Tibial artery (tissue), 4 donors: ENCODE results near the gene KCNS1.

Experiments used
- DNase-seq, 2 donors: peaks; one replicate each; pipeline ENCODE4 v3.0.0-alpha.2; 2019
- H3K27ac ChIP-seq, 2 donors: fragments of 200-600 bp; sonication (generic) in 1 of 2; 1 replicate in 1 of 2; 2 replicates in 1 of 2; pipeline ENCODE4 v1.5.1; 2018 to 2019; ENCODE audit warnings: mild to moderate bottlenecking in 1 of 2
- H3K27me3 ChIP-seq, 2 donors: fragments of 200-600 bp; sonication (generic) in 1 of 2; one replicate each; pipeline versions ENCODE4 v1.5.1 to v1.6.0; 2016 to 2019
- H3K36me3 ChIP-seq, 3 donors: fragments of 200-600 bp; sonication (generic) in 2 of 3; one replicate each; pipeline ENCODE4 v1.5.1; 2016 to 2019; ENCODE audit warnings: mild to moderate bottlenecking in 2 of 3
- H3K4me1 ChIP-seq, 4 donors: fragments of 200-600 bp; sonication (generic) in 2 of 4; 1 replicate in 3 of 4; 2 replicates in 1 of 4; pipeline ENCODE4 v1.5.1; 2016 to 2019
- H3K4me3 ChIP-seq, 2 donors: fragments of 200-600 bp; sonication (generic) in 1 of 2; 1 replicate in 1 of 2; 2 replicates in 1 of 2; pipeline ENCODE4 v1.5.1; 2018 to 2019; ENCODE audit warnings: mild to moderate bottlenecking in 2 of 2
- H3K9me3 ChIP-seq, 3 donors: fragments of 200-600 bp; sonication (generic) in 1 of 3; one replicate each; pipeline ENCODE4 v1.5.1; 2016 to 2019
- intact Hi-C: fragments of 100-400 bp; cut with DNase I; formaldehyde crosslinking; loops from one replicate; pipeline ENCODE4 v1.15.0; 2023; ENCODE audit warnings: low total_unique reads
- TF ChIP-seq, protein P1 (sequence below), 2 experiments: fragments of 200-600 bp in 1 of 2; fragments of 450-650 bp in 1 of 2; IDR thresholded peaks; one replicate each; pipeline ENCODE4 v1.5.1; 2017 to 2019; ENCODE audit warnings: antibody characterized with exemption in 2 of 2, mild to moderate bottlenecking in 1 of 2, moderate library complexity in 1 of 2

KCNS1 gene

DNA sequence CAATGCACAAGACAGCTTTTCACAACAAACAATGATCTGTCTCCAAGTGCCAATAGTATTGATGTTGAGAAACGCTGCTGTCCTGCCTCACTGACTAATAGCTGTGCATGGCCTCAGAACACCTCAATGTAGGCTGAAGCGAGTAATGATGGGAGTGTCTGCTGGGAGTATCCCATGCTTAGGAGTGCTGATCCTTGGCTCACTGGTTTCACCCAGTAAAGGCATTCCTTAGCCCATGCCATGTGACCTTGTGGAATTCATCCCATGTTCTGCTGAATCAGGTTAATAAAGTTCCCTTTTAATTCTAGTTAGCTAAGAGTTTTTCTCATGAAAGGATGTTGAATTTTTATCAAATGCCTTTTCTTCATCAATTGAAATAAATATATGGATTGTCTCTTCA lies 27.2 kb upstream of the KCNS1 start:
- peaks cover 0 to 6% of the 10 kb centered on the region in 2 donors for H3K27me3 ChIP-seq
- H3K4me1 ChIP-seq = no peaks in the 10 kb centered on the region
- intact Hi-C loops = no loop called here
- no peaks in the 10 kb centered on the region for H3K36me3 ChIP-seq
- H3K27ac ChIP-seq = no peak overlapping the region
- H3K9me3 ChIP-seq = no peaks in the 10 kb centered on the region
- TF ChIP-seq, protein P1, sequence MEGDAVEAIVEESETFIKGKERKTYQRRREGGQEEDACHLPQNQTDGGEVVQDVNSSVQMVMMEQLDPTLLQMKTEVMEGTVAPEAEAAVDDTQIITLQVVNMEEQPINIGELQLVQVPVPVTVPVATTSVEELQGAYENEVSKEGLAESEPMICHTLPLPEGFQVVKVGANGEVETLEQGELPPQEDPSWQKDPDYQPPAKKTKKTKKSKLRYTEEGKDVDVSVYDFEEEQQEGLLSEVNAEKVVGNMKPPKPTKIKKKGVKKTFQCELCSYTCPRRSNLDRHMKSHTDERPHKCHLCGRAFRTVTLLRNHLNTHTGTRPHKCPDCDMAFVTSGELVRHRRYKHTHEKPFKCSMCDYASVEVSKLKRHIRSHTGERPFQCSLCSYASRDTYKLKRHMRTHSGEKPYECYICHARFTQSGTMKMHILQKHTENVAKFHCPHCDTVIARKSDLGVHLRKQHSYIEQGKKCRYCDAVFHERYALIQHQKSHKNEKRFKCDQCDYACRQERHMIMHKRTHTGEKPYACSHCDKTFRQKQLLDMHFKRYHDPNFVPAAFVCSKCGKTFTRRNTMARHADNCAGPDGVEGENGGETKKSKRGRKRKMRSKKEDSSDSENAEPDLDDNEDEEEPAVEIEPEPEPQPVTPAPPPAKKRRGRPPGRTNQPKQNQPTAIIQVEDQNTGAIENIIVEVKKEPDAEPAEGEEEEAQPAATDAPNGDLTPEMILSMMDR (IDR thresholded peaks at IDR 0.05) = no peak
- H3K4me3 ChIP-seq = no peak overlapping the region
- DNase-seq = no peak

DNA sequence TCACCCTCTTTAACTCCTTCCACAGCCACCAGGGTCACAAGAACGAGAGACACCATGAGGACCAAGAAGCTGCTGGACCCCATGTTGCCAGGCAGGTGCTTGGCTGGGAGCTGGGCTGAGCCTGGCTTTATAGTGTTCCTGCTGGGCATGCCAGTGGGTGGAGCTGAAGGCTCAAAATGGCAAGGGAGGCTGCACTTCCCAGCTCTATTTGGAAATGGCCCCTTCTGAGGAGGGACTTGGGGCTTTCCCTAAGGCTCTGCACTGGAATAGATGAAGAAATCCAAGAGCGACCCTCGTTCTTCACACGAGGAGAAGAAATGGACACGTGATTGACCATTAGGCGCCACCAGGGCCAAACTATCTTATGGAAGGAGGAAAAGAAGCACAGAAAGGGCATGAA lies 23.4 kb upstream of the KCNS1 start, which contains the start of gene WFDC12:
WFDC12 (minus strand) TSS at position 101 of the 400 bp plus-strand sequence; CDS start at position 83, 18 bp downstream.
- Histone ChIP-seq H3K27me3 (peaks cover 0 to 14% of the 10 kb centered on the region in 2 donors), H3K9me3 (no peaks in the 10 kb centered on the region), H3K4me1 (no peaks in the 10 kb centered on the region), H3K27ac (no peak within 1 kb of the TSS), H3K36me3 (no peaks in the 10 kb centered on the region), H3K4me3 (no peak within 1 kb of the TSS)
- DNase-seq = no peak
- TF ChIP-seq, protein P1 (IDR thresholded peaks at IDR 0.05) = no peak
- intact Hi-C loops = no loop called here

DNA sequence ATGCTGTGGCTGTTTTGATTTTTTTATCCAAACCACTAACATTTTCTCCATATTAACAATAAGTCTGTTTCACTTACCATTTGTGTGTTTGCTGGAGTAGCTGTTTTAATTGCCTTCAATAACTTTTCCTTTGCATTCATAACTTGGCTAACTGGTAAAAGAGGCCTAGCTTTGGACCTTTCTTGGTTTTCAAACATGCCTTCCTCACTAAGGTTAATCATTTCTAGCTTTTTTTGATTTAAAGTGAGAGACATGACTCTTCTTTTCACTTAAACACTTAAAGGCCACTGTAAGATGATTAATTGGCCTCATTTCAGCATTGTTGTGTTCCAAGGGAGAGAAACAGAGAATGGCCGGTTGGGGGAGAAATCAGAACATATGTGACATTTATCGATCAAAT lies 20.5 kb upstream of the KCNS1 start:
- intact Hi-C loops = no loop called here
- Histone ChIP-seq H3K36me3 (no peaks in the 10 kb centered on the region), H3K27ac (no peak overlapping the region), H3K4me1 (no peaks in the 10 kb centered on the region), H3K27me3 (peaks cover 3 to 19% of the 10 kb centered on the region in 2 donors), H3K9me3 (no peaks in the 10 kb centered on the region), H3K4me3 (no peak overlapping the region)
- TF ChIP-seq, protein P1 (IDR thresholded peaks at IDR 0.05) = no peak
- DNase-seq = no peak

DNA sequence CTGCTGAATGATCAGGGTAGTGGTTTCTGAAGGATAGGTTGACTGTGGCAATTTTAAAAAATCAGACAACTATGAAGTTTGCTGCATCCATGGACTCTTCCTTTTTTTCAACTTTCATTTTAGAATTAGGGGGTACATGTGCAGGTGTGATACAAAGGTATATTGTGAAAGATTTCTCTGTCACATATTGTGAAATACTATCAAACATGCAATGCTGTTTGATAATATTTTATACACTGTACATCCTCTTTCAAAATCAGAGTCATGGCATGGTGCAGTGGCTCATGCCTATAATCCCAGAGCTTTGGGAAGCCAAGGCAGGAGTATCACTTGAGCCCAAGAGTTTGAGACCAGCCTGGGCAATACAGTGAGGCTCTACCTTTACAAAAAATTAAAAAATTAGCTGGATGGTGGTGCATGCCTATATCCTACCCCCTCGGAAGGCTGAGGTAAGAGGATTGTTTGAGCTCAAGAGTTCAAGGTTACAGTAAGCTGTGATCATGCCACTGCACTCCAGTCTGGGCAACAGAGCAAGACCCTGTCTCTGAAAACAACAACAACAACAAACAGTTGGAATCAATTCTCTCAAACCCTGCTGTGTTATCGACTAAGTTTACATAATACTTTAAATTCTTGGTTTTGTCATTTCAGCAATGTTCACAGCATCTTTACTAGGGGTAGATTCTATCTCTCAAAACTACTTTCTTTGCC lies 18.8 kb upstream of the KCNS1 start:
- no peak for DNase-seq
- H3K4me3 ChIP-seq = no peak overlapping the region
- H3K36me3 ChIP-seq = no peaks in the 10 kb centered on the region
- H3K9me3 ChIP-seq = no peaks in the 10 kb centered on the region
- intact Hi-C loops = no loop called here
- H3K4me1 ChIP-seq = no peaks in the 10 kb centered on the region
- TF ChIP-seq, protein P1 (IDR thresholded peaks at IDR 0.05) = no peak
- no peak overlapping the region for H3K27ac ChIP-seq
- peaks cover 3 to 19% of the 10 kb centered on the region in 2 donors for H3K27me3 ChIP-seq

DNA sequence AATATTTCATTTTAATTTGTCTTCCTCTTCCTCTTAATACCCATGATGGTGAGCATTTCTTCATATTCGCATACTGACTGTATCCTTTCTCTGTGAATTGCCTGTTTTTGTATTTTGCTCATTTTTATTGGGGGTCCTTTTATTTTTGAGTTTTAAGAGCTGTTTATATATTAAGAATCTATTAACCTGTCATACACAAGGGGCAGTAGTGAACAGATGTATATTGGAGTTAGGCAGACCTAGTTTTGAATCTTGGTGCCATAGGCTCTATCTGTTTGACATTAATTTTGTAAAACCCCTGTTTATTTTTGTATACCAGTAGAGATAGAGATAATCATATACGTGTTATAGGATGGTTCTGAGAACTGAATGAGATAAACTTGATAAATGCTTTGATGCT lies 17.1 kb upstream of the KCNS1 start:
- TF ChIP-seq, protein P1 (IDR thresholded peaks at IDR 0.05) = no peak
- intact Hi-C loops = no loop called here

More for the DNA sequence above, 17.1 kb upstream of the KCNS1 start:
- DNase-seq = no peak
- Histone ChIP-seq H3K4me1 (no peaks in the 10 kb centered on the region), H3K27me3 (peaks cover 3 to 20% of the 10 kb centered on the region in 2 donors), H3K36me3 (no peaks in the 10 kb centered on the region), H3K27ac (no peak overlapping the region), H3K9me3 (no peaks in the 10 kb centered on the region), H3K4me3 (no peak overlapping the region)
